ELF-1 (cell line): Measurements from ENCODE around the gene MYD88.
"Not testable (repeated sequence)": the region's sequence is repeated elsewhere in the genome, so short reads cannot be mapped to it uniquely, and the experiment has no call there.

Source experiments
- DNase-seq: peaks from one replicate; pipeline ENCODE4 v3.0.0-alpha.2; 2016; ENCODE audit warnings: low read depth, low spot score

The MYD88 gene

DNA sequence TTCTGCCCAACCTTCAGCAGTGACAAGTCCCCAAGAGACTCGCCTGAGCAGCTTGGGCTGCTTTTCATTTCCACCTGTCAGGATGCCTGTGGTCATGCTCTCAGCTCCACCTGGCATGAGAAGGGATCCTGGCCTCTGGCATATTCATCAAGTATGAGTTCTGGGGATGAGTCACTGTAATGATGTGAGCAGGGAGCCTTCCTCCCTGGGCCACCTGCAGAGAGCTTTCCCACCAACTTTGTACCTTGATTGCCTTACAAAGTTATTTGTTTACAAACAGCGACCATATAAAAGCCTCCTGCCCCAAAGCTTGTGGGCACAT lies 3.5 kb downstream of the MYD88 start:
- no peak for DNase-seq

DNA sequence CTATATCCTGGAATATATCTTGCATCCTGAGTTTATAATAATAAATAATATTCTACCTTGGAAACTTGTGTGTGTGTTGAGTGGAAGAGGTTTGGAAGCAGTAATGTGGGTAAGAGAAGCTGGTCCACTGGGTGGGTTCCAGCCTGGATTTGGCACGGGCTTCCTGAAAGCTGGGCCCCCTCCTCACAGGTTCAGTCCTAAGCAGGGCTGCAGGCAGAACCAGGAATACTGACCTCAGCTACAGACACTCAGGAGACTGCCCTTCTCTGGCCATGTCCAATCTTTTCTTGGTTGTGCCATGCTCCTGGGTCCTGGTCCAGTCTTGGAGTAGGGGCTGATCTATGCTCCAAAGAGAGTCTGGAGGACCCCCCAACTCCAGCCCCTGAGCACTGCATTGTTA lies 4.5 kb downstream of the MYD88 start:
- no peak for DNase-seq

DNA sequence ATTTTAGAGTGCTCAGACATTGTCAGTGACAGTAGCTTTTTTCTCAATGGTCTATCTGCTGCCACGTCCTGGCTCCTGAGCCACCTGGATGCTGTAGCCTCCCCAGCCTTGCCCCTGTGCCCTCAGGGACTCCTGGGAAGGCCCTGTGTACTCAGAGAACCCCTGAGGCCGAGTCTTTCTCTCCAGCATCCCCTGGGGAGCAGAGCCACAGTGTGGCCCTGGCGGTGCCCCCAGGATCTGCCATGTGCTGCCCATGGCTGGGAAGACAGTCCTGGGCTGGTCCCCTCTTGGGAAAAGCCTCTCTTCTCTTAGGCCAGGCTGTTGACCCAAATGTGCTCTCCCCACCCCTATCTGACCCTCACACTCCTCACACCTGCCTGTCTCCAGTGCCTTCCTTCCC lies 5.0 kb downstream of the MYD88 start:
- no peak for DNase-seq

DNA sequence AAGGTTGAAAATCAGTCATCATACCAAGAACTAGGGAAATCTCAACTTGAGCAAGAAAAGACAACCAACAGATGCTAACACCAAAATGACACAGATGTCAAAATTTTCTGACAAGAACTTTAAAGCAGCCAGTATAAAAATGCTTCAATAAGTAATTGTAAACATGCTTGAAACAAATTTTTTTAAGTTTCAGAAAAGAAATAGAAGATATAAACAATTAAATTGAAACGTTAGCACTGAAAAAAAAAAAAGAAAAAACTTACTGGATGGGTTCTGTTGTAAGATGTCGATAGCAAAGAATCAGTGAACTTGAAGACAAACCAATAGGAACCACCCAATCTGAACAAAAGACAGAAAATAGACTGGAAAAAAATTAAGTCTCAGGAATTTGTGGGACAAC lies 8.0 kb downstream of the MYD88 start:
- DNase-seq, result no peak

DNA sequence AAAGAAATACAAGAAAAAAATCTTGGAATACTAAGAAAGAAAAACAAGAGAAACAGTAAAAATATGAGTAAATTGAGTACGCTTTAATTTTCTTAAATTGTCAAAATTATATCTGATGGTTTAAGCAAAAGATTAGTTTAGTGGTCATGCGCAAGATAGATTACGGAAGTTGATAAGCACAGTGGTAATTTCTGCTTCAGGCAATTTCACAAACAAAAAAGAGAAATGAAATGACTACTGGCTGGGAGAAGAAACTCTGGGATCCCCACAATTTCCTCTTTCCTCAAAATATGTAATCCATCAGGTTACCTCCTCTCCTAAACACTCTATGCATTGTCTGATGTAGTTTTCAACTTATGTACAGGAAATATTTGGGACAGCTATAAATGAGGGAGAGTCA lies 9.0 kb downstream of the MYD88 start:
- no peak for DNase-seq

DNA sequence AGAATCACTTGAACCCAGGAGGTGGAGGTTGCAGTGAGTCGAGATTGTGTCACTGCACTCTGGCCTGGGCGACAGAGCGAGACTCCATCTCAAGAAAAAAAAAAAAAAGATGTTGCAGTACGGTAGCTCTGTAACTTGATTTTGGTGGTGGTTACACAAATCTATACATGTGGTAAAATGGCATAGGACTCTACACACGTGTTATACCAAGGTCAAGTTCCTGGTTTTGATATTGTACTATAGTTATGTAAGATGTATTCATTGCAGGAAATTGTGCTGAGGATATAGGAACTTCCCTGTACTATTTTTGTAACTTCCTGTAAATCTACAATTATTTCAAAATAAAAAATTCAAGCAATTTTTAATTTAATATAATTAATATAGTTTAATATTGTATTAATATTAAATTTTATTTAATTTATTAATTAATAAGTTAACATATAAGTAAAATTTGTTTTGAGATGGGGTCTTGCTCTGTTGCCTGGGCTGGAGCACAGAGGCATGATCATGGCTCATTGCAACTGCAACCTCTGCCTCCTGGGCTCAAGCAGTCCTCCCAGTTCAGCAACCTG lies 9.9 kb downstream of the MYD88 start:
- DNase-seq, result no peak

DNA sequence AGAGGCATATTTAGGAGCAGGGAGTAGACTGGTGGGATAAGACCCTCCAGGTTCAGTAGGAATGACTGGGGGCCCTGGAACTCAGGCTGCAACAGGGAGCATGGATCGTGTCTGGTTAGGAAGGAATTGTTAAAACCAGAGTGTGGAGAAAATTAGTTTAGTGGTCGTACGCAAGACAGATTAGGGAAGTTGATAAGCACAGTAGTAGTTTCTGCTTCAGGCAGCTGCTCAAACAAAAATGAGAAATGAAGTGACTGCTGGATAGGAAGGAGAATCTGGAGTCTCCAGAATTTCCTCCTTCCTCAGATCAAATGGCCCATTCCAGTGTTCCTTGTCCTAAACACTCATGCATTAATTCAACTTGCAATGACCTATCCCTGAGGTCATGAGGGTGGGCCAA lies 11.2 kb downstream of the MYD88 start:
- DNase-seq, result no peak

DNA sequence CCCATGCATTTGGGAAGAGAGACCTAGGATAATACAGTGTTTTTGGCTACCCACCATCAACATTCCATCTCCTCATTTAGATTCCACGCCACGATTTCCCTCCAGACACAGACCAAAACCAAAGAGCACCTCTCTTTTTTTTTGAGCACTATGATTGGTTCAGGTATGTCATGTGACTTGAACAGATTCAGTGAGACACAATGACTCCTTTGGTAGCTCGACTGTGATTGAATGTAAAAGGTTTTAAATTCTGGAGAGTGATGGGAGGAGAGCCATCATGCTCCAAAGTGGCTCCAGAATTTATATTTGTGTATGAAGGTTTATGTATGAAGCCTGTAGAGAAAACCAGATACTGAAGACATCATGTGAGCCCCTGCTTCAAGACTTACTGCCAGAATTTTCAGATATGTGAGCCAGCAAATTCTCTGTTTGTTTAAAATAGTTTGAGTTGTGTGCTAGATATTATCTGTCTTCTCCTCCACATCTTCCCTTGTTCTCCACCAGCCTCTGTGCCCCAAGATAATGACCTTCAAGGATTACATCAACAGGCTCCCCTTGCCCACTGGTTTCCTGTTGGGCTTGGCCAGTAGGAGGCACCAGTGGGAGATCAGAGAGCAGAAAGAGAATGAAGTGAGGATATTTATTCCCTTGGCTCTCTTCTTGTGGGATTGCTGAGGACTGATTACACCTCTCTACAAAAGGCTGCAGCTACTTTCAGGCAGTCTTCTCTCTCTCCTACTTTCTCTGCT lies 12.5 kb downstream of the MYD88 start:
- DNase-seq, result no peak

DNA sequence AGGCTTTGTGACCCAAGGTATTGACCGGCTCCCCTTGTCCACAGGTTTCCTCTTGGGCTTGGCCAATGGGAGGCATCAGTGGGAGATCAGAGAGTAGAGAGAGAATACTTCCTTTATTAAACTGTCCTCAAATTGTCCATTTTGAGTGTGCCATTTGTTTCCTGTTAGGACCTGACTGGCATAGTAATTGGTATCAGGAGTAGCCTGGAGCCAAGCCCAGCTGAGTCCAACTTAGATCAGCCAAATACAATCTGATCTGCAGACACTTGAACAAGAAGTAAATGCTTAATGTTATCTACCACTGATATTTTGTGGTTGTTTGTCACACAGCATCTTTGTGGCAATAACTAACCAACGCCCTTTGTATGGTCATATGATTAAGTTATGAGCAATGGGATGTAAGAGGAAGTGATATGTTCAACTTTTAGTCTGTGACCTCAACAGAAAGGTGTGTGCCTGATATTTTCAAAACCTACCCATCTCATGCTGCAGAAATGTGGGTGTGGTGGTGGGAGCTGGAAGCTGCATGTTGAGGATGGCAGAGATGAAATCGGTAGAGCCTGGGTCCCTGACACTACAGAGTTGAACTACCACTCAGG lies 13.3 kb downstream of the MYD88 start:
- no peak for DNase-seq

DNA sequence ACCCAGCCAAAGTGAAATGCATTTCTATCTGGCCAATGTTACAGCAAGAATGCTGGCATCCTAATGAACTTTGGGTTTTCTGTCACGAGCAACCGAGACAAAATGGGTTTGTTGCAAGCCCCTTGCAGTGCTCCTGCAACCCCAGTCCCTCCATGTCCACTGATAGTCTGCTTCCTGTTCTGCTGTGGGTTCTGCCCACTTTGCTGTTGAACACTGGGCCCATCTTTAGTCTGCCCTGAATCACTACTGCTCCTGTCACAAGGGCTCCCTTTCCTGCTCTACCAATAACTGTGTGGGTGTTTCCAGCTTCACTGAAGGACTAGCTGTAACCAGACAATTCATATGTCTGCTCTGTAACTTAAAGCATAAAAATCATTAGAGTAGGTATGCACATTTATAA lies 14.1 kb downstream of the MYD88 start:
- DNase-seq, result no peak

DNA sequence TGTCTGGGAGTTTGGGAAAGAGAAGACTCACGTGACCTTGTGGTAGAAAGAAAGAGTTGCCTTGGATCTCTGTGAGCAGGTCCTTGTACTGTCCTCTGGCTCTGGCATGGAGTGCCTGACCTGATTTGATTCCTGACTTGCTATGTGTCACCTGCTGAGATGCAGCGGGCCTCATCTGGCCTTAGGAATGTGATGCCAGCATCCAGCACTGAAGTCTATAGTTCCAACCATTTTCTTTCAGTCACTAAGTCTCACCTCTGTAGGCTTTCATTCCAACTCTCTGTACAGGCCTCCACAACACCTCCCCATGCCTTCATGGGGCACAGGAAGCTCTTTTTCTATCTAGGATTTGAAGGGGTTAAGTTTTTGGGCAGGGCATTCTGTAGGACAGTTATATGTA lies 14.8 kb downstream of the MYD88 start:
- no peak for DNase-seq

DNA sequence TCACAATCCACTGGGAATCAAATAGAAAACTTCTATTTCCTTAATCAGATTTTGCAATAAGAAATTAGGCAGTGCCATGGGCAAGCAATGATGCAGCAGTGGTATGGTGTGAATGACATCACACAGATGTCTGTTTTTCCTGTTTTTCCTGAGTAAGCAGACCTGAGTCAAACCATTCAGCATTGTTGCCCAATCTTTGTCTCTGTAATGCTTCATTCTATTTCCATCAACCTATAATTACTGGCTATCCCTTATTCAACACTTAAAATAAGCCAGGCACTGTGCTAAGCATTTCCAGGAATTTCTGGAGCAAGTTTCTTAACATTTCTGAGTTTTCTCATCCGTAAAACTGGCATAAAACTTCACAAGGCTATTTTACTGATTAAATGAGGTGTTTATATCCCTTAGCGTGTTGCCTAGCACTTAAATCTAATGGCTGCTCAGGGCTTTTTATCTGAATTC lies 15.6 kb downstream of the MYD88 start:
- no peak for DNase-seq

DNA sequence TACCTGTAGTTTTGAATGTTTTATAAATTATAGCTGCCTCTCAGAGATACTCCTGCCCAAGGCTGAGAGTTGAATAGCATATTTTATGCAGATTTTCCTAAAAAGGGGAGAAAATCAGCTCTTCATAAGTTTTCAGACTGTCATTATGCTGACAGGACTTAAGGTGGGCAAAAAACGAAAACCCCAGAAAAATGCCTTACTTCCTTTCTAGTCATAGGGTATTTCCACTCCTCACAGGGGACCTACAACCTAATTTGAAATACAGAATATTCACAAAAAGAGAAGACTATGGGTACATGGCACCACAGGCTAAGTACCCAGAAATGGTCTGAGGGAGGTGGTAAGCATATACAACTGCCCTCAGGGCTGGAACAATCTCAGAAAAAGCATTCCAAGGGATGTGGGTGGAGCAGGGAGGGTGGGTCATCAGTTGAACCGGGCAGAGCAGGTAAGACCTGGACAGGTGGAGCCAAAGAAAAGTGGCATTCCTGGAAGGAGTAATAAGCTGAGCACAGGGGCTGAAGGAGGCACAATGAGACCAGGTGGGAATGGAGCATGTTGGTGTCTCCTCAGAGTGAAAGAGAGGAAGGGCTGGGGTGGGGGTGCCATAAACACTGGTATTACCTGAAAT lies 16.3 kb downstream of the MYD88 start:
- DNase-seq, result peak; percentile 61

DNA sequence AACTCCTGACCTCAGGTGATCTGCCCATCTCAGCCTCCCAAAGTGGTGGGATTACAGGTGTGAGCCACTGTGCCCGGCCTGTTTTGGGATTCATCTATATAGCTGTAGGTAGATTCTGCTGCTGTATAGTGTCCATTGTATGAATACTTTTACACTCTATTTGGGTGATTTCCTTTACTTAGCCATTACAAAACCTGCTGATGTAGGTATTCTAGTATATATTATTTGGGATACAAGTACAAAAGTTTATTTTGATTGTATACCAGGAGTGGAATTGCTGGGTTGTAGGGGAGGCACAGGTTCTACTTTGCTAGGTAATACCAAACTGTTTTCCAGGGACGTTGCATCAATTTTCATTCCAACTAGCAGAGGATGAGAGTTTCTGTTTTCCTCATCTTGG lies 17.4 kb downstream of the MYD88 start:
- DNase-seq, result no peak

DNA sequence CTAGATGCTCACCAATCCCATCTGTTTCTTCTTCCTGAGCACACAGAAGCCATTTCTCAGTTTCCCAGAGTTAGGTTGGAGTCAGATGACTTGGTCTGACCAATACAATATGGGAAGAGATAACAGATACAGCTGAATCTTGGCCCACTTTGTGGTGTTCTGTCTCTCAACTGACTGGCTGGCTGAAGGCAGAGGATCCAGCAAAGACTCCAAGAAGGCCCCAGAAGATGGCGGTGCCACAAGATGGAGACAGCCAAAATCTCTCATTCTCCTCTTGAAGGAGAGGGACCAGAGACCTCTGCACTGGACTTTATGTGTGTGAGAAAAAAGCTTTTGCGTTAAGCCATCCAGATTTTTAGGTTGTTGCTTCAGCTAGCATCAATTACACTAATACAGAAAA lies 18.7 kb downstream of the MYD88 start:
- no peak for DNase-seq

DNA sequence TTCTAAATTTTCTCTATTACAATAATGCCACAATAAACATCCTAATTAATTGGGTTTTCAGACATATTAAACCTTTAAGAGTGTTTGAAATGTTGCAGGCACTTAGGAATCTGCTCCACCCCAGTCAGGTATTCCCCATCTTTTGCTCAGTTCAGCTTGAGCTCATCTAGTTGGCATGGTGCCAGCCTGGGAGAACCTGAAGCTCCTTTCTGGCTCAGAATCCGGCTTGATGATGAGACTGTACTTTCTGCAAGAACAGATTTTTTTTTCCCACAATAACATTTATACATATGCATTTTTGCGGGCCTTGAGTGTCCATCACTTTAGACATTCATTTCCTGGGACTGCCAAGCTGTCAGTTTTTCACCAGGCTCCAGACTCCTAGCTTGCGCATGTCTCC lies 19.1 kb downstream of the MYD88 start:
- no peak for DNase-seq

DNA sequence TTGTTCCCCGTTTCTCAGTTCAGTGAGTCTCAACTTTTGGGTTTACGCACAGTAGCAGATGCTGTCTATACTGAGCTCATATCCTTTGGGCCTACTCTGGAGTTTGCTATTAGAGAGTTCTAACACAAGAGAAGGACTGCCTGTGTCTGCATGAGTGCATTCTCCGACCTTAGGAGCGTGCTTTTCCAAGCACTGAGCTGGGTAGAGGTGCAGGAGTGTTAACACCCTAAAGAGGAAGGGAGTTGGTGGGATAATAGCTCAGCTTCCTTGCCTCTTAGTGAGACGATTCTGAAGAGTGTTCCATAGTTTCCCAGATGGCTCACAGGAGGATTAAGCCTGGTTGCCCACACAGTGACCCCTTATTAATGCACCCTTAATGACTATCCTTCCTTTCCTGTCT lies 20.0 kb downstream of the MYD88 start:
- no peak for DNase-seq

DNA sequence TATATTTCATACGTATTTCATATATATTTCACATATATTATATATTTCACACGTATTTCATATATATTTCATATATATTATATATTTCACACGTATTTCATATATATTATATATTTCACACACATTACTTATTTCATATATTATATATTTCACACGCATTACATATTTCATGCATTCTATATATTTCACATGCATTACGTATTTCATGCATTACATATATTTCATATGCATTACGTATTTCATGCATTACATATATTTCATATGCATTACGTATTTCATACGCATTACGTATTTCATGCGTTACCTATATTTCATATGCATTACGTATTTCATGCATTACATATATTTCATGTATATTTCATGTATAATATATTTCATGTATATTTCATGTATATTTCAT lies 22.2 kb downstream of the MYD88 start:
- not testable (repeated sequence) for DNase-seq

DNA sequence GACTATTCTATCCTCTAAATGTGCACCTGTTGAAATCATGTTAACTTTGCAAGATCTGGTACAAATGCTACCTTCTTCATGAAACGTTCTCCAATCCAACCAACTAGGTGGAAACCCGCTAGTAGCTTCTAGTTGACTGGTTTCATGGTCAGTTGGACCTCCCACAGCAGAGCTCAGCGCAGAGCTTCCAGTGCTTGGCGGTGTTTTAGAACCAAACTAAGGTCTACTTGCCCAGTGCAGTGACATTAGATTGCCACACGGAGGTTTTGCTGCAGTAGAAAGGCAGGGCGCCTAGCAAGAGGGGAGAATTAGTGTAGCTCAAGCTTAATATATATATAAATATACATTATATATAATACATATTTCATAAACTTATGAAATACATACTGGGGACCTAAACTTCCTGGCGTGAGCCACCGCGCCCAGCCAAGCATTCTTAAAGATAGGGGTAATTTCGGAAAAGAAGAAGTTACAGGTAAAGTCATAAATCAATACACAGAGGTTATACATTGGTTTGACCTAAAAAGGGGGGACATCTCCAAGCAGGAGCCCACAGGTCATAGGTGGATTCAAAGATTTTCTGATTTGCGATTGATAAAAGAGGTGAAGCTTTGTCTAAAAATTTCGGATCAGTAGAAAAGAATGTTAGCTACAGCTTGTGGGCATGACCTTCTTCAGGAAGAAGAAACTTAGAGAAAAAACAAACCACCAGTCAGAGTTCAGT lies 24.8 kb downstream of the MYD88 start:
- peak; percentile 21 for DNase-seq

DNA sequence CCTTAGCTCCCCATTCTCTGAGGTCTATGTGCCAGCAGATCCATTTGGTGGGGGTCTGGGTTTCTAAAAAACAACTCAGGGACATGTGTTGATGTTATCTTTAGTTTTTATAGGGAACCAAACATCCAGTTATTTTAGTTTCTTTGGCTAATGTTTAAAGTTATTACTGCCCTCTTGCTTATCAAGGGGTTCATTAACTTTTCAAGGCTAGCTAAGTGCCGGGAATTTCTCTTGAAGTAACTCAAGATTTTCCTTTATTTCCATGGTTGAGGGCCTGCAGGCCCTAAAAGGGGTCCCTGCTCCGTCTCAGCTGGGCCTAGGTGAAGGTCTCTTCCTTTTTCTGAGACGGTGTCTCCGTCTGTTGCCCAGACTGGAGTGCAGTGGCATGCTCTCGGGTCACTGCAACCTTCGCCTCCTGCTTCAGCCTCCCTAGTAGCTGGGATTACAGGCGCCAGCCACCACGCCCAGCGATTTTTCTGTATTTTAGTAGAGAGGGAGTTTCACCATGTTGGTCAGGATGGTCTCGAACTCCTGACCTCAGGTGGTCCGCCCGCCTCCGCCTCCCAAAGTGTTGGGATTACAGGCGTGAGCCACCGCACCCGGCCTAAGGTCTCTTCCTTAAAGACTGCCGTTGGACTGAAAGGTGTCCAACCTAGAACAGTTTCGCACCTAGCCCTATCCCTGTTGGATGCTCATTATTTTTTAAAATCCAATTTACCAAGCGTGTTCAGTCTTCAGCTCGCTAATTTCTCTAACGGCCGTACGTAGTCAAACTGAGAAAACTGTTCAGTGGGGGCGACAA lies 25.6 kb downstream of the MYD88 start:
- no peak for DNase-seq

DNA sequence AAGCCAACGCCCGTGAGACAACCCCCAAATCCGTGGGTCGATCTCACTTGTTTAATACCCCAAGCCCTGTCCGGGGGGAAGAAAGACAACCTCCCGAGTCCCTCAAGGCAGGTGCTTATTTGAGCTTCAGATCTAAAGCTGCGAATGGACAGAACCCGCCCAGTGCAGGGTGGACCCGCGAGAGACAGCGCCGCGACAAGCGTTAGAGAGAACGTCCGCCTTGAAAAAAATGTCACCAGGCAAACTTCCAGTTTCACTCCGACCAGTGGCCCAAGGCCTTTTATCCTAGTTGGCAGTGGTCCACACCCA lies 26.1 kb downstream of the MYD88 start:
- DNase-seq, result no peak
